GM23338 (cell line): ENCODE measurements around the gene LPCAT3. TPM values are rescaled to one million over a fixed set of nuclear protein-coding genes. Genes with fewer than 3 reads are reported as not detected.
"Not testable (repeated sequence)": the region's sequence is repeated elsewhere in the genome, so short reads cannot be mapped to it uniquely, and the experiment has no call there.

Experiments used
- ATAC-seq: fragments of 200-7000 bp; cut with Tn5 transposase; 3 replicates; pipeline ENCODE4 v1.9.1; 2020
- DNase-seq: peaks from one replicate; pipeline ENCODE4 v3.0.0-alpha.2; 2015; ENCODE audit warnings: low spot score
- H2AFZ ChIP-seq: fragments of 200-600 bp; sonication (generic); 2 replicates; pipeline ENCODE4 v1.8.0; 2016; ENCODE audit warnings: antibody characterized with exemption, mild to moderate bottlenecking, moderate library complexity
- H3F3A ChIP-seq: fragments of 200-600 bp; sonication (generic); replicated peaks from 2 replicates; pipeline ENCODE4 v1.8.0; 2017; ENCODE audit warnings: antibody characterized with exemption, mixed run types, low read depth
- H3K27ac ChIP-seq: fragments of 200-600 bp; sonication (generic); 2 replicates; pipeline ENCODE4 v1.6.1; 2016; ENCODE audit warnings: low read depth
- H3K27me3 ChIP-seq: fragments of 200-600 bp; sonication (generic); 2 replicates; pipeline ENCODE4 v1.8.0; 2016; ENCODE audit warnings: mild to moderate bottlenecking, mixed run types, moderate library complexity; ENCODE audit not compliant: insufficient read depth
- H3K36me3 ChIP-seq: fragments of 200-600 bp; sonication (generic); 2 replicates; pipeline ENCODE4 v1.8.0; 2016; ENCODE audit warnings: mild to moderate bottlenecking; ENCODE audit not compliant: insufficient read depth
- H3K4me1 ChIP-seq: fragments of 200-600 bp; sonication (generic); 2 replicates; pipeline ENCODE4 v1.8.0; 2016; ENCODE audit warnings: mild to moderate bottlenecking, moderate library complexity; ENCODE audit not compliant: insufficient read depth
- H3K4me2 ChIP-seq: fragments of 200-600 bp; sonication (generic); 2 replicates; pipeline ENCODE4 v1.7.1; 2017; ENCODE audit warnings: mixed run types
- H3K4me3 ChIP-seq: fragments of 200-600 bp; sonication (generic); 2 replicates; pipeline ENCODE4 v1.6.1; 2016; ENCODE audit warnings: mixed run types
- H3K79me2 ChIP-seq: fragments of 200-600 bp; sonication (generic); replicated peaks from 2 replicates; pipeline ENCODE4 v1.8.0; 2017; ENCODE audit warnings: mild to moderate bottlenecking; ENCODE audit not compliant: insufficient read depth
- H3K9me2 ChIP-seq: fragments of 200-600 bp; sonication (generic); 2 replicates; pipeline ENCODE4 v1.8.0; 2017; ENCODE audit not compliant: insufficient read depth
- H4K20me1 ChIP-seq: fragments of 200-600 bp; sonication (generic); replicated peaks from 2 replicates; pipeline ENCODE4 v1.8.0; 2017; ENCODE audit warnings: mild to moderate bottlenecking; ENCODE audit not compliant: insufficient read depth
- H3K27ac Mint-ChIP-seq: 2 replicates; pipeline ENCODE4 v1.8.0; 2020; ENCODE audit warnings: inconsistent platforms, mild to moderate bottlenecking, moderate library complexity, mixed read lengths
- H3K27me3 Mint-ChIP-seq: 3 replicates; pipeline ENCODE4 v1.8.0; 2022; ENCODE audit warnings: low read depth, mild to moderate bottlenecking, moderate library complexity, mixed read lengths, inconsistent platforms; ENCODE audit not compliant: insufficient read depth, poor library complexity
- H3K36me3 Mint-ChIP-seq: 3 replicates; pipeline ENCODE4 v1.8.0; 2021; ENCODE audit warnings: low read depth, mild to moderate bottlenecking, inconsistent platforms, moderate library complexity, mixed read lengths
- H3K4me1 Mint-ChIP-seq: 3 replicates; pipeline ENCODE4 v1.8.0; 2020; ENCODE audit warnings: mild to moderate bottlenecking, inconsistent platforms, mixed read lengths
- H3K4me3 Mint-ChIP-seq: 3 replicates; pipeline ENCODE4 v1.8.0; 2021; ENCODE audit warnings: moderate library complexity, mild to moderate bottlenecking, inconsistent platforms, mixed read lengths
- H3K9me3 Mint-ChIP-seq: 3 replicates; pipeline ENCODE4 v1.8.0; 2020; ENCODE audit warnings: moderate library complexity, mild to moderate bottlenecking, inconsistent platforms, mixed read lengths
- EZH2 ChIP-seq: fragments of 200-600 bp; sonication (generic); IDR thresholded peaks from one replicate; pipeline ENCODE4 v1.8.0; 2017; ENCODE audit warnings: antibody characterized with exemption, mild to moderate bottlenecking, low read depth; ENCODE audit not compliant: unreplicated experiment
- EZH2phosphoT487 ChIP-seq: fragments of 200-600 bp; sonication (generic); IDR thresholded peaks from one replicate; pipeline ENCODE4 v1.8.1; 2018; ENCODE audit warnings: antibody characterized with exemption; ENCODE audit not compliant: unreplicated experiment
- NANOG ChIP-seq: IDR thresholded peaks from 2 replicates; pipeline ENCODE4 v1.6.1; 2016; ENCODE audit warnings: antibody characterized with exemption, borderline replicate concordance
- POLR2AphosphoS5 ChIP-seq: IDR thresholded peaks from 2 replicates; pipeline ENCODE4 v1.6.1; 2016; ENCODE audit warnings: antibody characterized with exemption, low read depth
- ZNF114 ChIP-seq: fragments of 250-450 bp; sonication (Bioruptor Pico); IDR thresholded peaks from 2 replicates; pipeline ENCODE4 v1.5.0; 2020; ENCODE audit warnings: mild to moderate bottlenecking, moderate library complexity
- polyA plus RNA-seq: library from polyadenylated mRNA; unstranded; fragments of >200 nt; fragmentation: Nextera tagmentation; extraction: Ambion mirVana; gene quantifications from 2 replicates; pipeline ENCODE4 v1.2.1, GENCODE V29; 2016
- total RNA-seq: library from RNA; depleted of rRNA; stranded (reverse); fragments of >200 nt; shearing (Covaris generic); gene quantifications from 2 replicates; pipeline ENCODE4 v1.2.3, GENCODE V29; 2014
- TF ChIP-seq, protein P1 (sequence below), 2 experiments: fragments of 200-600 bp in 1 of 2; sonication (generic) in 1 of 2; conservative IDR thresholded peaks; 2 replicates each; pipeline versions ENCODE4 v1.5.1 to v1.6.1; 2016 to 2017; ENCODE audit warnings: antibody characterized with exemption in 2 of 2, low read depth in 2 of 2, mild to moderate bottlenecking in 2 of 2, moderate library complexity in 1 of 2
- TF ChIP-seq, protein P2 (sequence below): IDR thresholded peaks from 2 replicates; pipeline ENCODE4 v1.6.1; 2016; ENCODE audit warnings: antibody characterized with exemption
- TF ChIP-seq, protein P3 (sequence below): fragments of 250-450 bp; sonication (Bioruptor Pico); IDR thresholded peaks from 2 replicates; pipeline ENCODE4 v1.5.0; 2020; ENCODE audit warnings: mild to moderate bottlenecking, moderate library complexity

Gene LPCAT3
- total and polyA plus RNA-seq, 2 experiments from 2014 or later: 21.4 to 51.5 TPM

- TF ChIP-seq, protein P1, sequence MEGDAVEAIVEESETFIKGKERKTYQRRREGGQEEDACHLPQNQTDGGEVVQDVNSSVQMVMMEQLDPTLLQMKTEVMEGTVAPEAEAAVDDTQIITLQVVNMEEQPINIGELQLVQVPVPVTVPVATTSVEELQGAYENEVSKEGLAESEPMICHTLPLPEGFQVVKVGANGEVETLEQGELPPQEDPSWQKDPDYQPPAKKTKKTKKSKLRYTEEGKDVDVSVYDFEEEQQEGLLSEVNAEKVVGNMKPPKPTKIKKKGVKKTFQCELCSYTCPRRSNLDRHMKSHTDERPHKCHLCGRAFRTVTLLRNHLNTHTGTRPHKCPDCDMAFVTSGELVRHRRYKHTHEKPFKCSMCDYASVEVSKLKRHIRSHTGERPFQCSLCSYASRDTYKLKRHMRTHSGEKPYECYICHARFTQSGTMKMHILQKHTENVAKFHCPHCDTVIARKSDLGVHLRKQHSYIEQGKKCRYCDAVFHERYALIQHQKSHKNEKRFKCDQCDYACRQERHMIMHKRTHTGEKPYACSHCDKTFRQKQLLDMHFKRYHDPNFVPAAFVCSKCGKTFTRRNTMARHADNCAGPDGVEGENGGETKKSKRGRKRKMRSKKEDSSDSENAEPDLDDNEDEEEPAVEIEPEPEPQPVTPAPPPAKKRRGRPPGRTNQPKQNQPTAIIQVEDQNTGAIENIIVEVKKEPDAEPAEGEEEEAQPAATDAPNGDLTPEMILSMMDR (conservative IDR thresholded peaks at IDR 0.05; ENCODE audit: low read depth in 2 of 2): no peak
- TF ChIP-seq POLR2AphosphoS5 (no peak), ZNF114 (no peak)
- TF ChIP-seq, protein P2, sequence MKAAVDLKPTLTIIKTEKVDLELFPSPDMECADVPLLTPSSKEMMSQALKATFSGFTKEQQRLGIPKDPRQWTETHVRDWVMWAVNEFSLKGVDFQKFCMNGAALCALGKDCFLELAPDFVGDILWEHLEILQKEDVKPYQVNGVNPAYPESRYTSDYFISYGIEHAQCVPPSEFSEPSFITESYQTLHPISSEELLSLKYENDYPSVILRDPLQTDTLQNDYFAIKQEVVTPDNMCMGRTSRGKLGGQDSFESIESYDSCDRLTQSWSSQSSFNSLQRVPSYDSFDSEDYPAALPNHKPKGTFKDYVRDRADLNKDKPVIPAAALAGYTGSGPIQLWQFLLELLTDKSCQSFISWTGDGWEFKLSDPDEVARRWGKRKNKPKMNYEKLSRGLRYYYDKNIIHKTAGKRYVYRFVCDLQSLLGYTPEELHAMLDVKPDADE: no peak
Observed at GRCh38 chr12:7038591-7038990, 20.3 kb upstream of the LPCAT3 start (continued).

DNA sequence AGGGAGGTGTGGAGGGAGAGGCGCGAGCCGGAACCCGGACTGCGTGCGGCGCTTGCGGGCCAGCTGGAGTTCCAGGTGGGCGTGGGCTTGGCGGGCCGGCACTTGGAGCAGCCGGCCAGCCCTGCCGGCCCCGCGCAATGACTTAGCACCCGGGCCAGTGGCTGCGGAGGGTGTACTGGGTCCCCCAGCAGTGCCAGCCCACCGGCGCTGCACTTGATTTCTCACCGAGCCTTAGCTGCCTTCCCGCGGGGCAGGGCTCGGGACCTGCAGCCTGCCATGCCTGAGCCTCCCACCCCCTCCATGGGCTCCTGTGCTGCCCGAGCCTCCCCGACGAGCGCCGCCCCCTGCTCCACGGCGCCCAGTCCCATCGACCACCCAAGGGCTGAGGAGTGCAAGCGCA, 19.1 kb upstream of the LPCAT3 start:
- H3K4me1 Mint-ChIP-seq: peaks cover 26% of the 10 kb centered on the region
- H3K27me3 ChIP-seq, H3K4me3 ChIP-seq, H3K4me2 ChIP-seq, H3K27ac ChIP-seq, DNase-seq, H3K9me2 ChIP-seq, H3K27ac Mint-ChIP-seq, H4K20me1 ChIP-seq, H3F3A ChIP-seq, H3K79me2 ChIP-seq, H2AFZ ChIP-seq, H3K4me1 ChIP-seq, H3K27me3 Mint-ChIP-seq, H3K36me3 ChIP-seq, H3K4me3 Mint-ChIP-seq, ATAC-seq, H3K36me3 Mint-ChIP-seq, H3K9me3 Mint-ChIP-seq: not testable (repeated sequence)

DNA sequence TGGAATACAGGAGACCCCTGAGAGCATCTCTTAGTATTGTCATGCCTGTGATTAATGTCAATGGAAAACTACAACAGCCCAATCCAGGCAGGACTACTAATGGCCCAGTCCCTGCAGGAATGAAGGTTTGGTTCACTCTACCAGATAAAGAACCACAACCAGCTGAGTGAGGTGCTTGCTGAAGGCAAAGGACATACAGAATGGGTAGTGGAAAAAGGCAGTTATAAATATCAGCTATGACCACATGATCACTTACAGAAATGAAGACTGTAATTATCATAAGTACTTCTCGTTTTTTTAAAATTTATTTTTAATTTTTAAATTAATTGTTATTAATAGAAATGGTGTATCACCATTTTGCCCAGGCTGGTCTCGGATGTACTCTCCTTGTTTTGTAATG, 17.2 kb upstream of the LPCAT3 start:
- H3K27ac Mint-ChIP-seq: no peak overlapping the region
- Histone ChIP-seq H3K27ac (no peak overlapping the region), H4K20me1 (no peaks in the 10 kb centered on the region), H3F3A (no peaks in the 10 kb centered on the region), H3K4me2 (no peak overlapping the region), H3K36me3 (no peaks in the 10 kb centered on the region), H3K4me3 (no peak overlapping the region), H3K27me3 (no peaks in the 10 kb centered on the region), H2AFZ (0 out of 2 replicates have a peak overlapping the region, but pooled peaks have one; percentile 5), H3K79me2 (no peaks in the 10 kb centered on the region), H3K9me2 (peaks cover 7% of the 10 kb centered on the region), H3K4me1 (peaks cover 9% of the 10 kb centered on the region)
- peaks cover 18% of the 10 kb centered on the region for H3K4me1 Mint-ChIP-seq
- DNase-seq (no peak), ATAC-seq (no peak)
- TF ChIP-seq POLR2AphosphoS5 (no peak), EZH2phosphoT487 (no peak), EZH2 (no peak), ZNF114 (no peak), NANOG (no peak)
- TF ChIP-seq, protein P3, sequence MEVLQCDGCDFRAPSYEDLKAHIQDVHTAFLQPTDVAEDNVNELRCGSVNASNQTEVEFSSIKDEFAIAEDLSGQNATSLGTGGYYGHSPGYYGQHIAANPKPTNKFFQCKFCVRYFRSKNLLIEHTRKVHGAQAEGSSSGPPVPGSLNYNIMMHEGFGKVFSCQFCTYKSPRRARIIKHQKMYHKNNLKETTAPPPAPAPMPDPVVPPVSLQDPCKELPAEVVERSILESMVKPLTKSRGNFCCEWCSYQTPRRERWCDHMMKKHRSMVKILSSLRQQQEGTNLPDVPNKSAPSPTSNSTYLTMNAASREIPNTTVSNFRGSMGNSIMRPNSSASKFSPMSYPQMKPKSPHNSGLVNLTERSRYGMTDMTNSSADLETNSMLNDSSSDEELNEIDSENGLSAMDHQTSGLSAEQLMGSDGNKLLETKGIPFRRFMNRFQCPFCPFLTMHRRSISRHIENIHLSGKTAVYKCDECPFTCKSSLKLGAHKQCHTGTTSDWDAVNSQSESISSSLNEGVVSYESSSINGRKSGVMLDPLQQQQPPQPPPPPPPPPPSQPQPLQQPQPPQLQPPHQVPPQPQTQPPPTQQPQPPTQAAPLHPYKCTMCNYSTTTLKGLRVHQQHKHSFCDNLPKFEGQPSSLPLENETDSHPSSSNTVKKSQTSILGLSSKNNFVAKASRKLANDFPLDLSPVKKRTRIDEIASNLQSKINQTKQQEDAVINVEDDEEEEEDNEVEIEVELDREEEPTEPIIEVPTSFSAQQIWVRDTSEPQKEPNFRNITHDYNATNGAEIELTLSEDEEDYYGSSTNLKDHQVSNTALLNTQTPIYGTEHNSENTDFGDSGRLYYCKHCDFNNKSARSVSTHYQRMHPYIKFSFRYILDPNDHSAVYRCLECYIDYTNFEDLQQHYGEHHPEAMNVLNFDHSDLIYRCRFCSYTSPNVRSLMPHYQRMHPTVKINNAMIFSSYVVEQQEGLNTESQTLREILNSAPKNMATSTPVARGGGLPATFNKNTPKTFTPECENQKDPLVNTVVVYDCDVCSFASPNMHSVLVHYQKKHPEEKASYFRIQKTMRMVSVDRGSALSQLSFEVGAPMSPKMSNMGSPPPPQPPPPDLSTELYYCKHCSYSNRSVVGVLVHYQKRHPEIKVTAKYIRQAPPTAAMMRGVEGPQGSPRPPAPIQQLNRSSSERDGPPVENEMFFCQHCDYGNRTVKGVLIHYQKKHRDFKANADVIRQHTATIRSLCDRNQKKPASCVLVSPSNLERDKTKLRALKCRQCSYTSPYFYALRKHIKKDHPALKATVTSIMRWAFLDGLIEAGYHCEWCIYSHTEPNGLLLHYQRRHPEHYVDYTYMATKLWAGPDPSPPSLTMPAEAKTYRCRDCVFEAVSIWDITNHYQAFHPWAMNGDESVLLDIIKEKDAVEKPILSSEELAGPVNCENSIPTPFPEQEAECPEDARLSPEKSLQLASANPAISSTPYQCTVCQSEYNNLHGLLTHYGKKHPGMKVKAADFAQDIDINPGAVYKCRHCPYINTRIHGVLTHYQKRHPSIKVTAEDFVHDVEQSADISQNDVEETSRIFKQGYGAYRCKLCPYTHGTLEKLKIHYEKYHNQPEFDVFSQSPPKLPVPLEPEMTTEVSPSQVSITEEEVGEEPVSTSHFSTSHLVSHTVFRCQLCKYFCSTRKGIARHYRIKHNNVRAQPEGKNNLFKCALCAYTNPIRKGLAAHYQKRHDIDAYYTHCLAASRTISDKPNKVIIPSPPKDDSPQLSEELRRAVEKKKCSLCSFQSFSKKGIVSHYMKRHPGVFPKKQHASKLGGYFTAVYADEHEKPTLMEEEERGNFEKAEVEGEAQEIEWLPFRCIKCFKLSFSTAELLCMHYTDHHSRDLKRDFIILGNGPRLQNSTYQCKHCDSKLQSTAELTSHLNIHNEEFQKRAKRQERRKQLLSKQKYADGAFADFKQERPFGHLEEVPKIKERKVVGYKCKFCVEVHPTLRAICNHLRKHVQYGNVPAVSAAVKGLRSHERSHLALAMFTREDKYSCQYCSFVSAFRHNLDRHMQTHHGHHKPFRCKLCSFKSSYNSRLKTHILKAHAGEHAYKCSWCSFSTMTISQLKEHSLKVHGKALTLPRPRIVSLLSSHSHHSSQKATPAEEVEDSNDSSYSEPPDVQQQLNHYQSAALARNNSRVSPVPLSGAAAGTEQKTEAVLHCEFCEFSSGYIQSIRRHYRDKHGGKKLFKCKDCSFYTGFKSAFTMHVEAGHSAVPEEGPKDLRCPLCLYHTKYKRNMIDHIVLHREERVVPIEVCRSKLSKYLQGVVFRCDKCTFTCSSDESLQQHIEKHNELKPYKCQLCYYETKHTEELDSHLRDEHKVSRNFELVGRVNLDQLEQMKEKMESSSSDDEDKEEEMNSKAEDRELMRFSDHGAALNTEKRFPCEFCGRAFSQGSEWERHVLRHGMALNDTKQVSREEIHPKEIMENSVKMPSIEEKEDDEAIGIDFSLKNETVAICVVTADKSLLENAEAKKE: no peak
- TF ChIP-seq, protein P1 (conservative IDR thresholded peaks at IDR 0.05; ENCODE audit: low read depth in 2 of 2): no peak
- H3K27me3 Mint-ChIP-seq: no peaks in the 10 kb centered on the region
- no peaks in the 10 kb centered on the region; the same call in 2 of the 3 replicates for H3K9me3 Mint-ChIP-seq
- no peak overlapping the region for H3K4me3 Mint-ChIP-seq
- no peaks in the 10 kb centered on the region; the same call in 2 of the 3 replicates for H3K36me3 Mint-ChIP-seq
